NCI-H1417 treated with DMSO at 0.1 percent for 48 hours (cell line): Measurements from ENCODE around the gene ZMIZ1.

Experiments used
- DNase-seq: peaks from one replicate; lab custom pipeline; 2025; lab: John Stamatoyannopoulos, UW

ZMIZ1 gene

GRCh38 chr10:79066411-79067240 lies 2.1 kb upstream of the ZMIZ1 start:
- DNase-seq: no peak

- DNase-seq: no peak
Measured at GRCh38 chr10:79067241-79068202, 1.2 kb upstream of the ZMIZ1 start.

GRCh38 chr10:79068203-79068561 lies 584 bp upstream of the ZMIZ1 start:
- no peak for DNase-seq

- DNase-seq: no peak
Measured at GRCh38 chr10:79069325-79070080, 737 bp downstream of the ZMIZ1 start.

- no peak for DNase-seq
Measured at GRCh38 chr10:79070081-79070605, 1.4 kb downstream of the ZMIZ1 start.

GRCh38 chr10:79070606-79071395 lies 2.0 kb downstream of the ZMIZ1 start:
- DNase-seq: no peak

GRCh38 chr10:79071396-79071923 lies 2.7 kb downstream of the ZMIZ1 start:
- DNase-seq: no peak

GRCh38 chr10:79072041-79072441 lies 3.3 kb downstream of the ZMIZ1 start:
- no peak for DNase-seq

- no peak for DNase-seq
Measured at GRCh38 chr10:79072994-79073645, 4.4 kb downstream of the ZMIZ1 start.

GRCh38 chr10:79073784-79074432 lies 5.1 kb downstream of the ZMIZ1 start:
- no peak for DNase-seq

GRCh38 chr10:79074732-79075131 lies 6.0 kb downstream of the ZMIZ1 start:
- no peak for DNase-seq

GRCh38 chr10:79075418-79075817 lies 6.7 kb downstream of the ZMIZ1 start:
- DNase-seq: no peak

GRCh38 chr10:79077488-79078173 lies 8.9 kb downstream of the ZMIZ1 start:
- no peak for DNase-seq

GRCh38 chr10:79078367-79079053 lies 9.7 kb downstream of the ZMIZ1 start:
- no peak for DNase-seq

GRCh38 chr10:79079054-79079397 lies 10.3 kb downstream of the ZMIZ1 start:
- DNase-seq: no peak

- no peak for DNase-seq
Measured at GRCh38 chr10:79079490-79080355, 11.0 kb downstream of the ZMIZ1 start.

- DNase-seq: no peak
Measured at GRCh38 chr10:79081353-79082034, 12.7 kb downstream of the ZMIZ1 start.
